SU-DHL-6 (cell line): ENCODE results near the gene C3orf33.

Experiments used
- H2AFZ ChIP-seq: fragments of 200-600 bp; sonication (generic); 2 replicates; pipeline ENCODE4 v1.6.1; 2014; ENCODE audit warnings: low read depth, mild to moderate bottlenecking, moderate library complexity, mixed read lengths, antibody characterized with exemption, low read length; ENCODE audit not compliant: severe bottlenecking
- H3F3A ChIP-seq: fragments of 200-600 bp; shearing (Covaris generic); 2 replicates; pipeline ENCODE4 v1.6.0; 2016; ENCODE audit warnings: antibody characterized with exemption, mild to moderate bottlenecking; ENCODE audit not compliant: insufficient read depth
- H3K27ac ChIP-seq: fragments of 200-600 bp; sonication (generic); 2 replicates; pipeline ENCODE4 v1.5.1; 2016; ENCODE audit warnings: low read depth, mild to moderate bottlenecking, low read length, moderate library complexity, mixed read lengths
- H3K27me3 ChIP-seq: fragments of 200-600 bp; sonication (generic), shearing (Covaris generic); 2 replicates; pipeline ENCODE4 v1.6.0; 2014; ENCODE audit warnings: mild to moderate bottlenecking, low read length
- H3K36me3 ChIP-seq: fragments of 200-600 bp; sonication (generic); 2 replicates; pipeline ENCODE4 v1.6.1; 2014; ENCODE audit warnings: mild to moderate bottlenecking, low read length, mixed read lengths
- H3K4me2 ChIP-seq: fragments of 300-600, 200-600 bp; shearing (Covaris generic), sonication (generic); 2 replicates; pipeline ENCODE4 v1.6.0; 2014; ENCODE audit warnings: low read length, low read depth, mild to moderate bottlenecking; ENCODE audit not compliant: poor library complexity, severe bottlenecking
- H3K4me3 ChIP-seq: fragments of 200-600 bp; sonication (generic); 2 replicates; pipeline ENCODE4 v1.5.1; 2014; ENCODE audit warnings: antibody characterized with exemption, low read length, mild to moderate bottlenecking, mixed read lengths; ENCODE audit not compliant: insufficient read depth, poor library complexity, severe bottlenecking
- H3K79me2 ChIP-seq: fragments of 200-600 bp; sonication (generic); 2 replicates; pipeline ENCODE4 v1.6.1; 2014; ENCODE audit warnings: mild to moderate bottlenecking, low read length, moderate library complexity; ENCODE audit not compliant: insufficient read depth
- H3K9ac ChIP-seq: fragments of 200-600 bp; sonication (generic); 2 replicates; pipeline ENCODE4 v1.7.0; 2014; ENCODE audit warnings: mild to moderate bottlenecking, low read length
- H3K9me2 ChIP-seq: fragments of 200-600 bp; sonication (generic); replicated peaks from 2 replicates; pipeline ENCODE4 v1.6.1; 2014; ENCODE audit warnings: low read length; ENCODE audit not compliant: insufficient read depth
- H3K9me3 ChIP-seq: fragments of 200-600 bp; sonication (generic); 2 replicates; pipeline ENCODE4 v1.6.1; 2014; ENCODE audit warnings: low read length, mixed read lengths; ENCODE audit not compliant: insufficient read depth
- H4K20me1 ChIP-seq: fragments of 200-600 bp; sonication (generic); 2 replicates; pipeline ENCODE4 v1.6.1; 2014; ENCODE audit warnings: low read depth, mild to moderate bottlenecking, antibody characterized with exemption, low read length, moderate library complexity, mixed read lengths
- EZH2phosphoT487 ChIP-seq: fragments of 200-600 bp; sonication (generic), shearing (Covaris generic); conservative IDR thresholded peaks from 2 replicates; pipeline ENCODE4 v1.6.1; 2018; ENCODE audit warnings: mild to moderate bottlenecking, antibody characterized with exemption, low read length, moderate library complexity, mixed read lengths
- TF ChIP-seq, protein P1 (sequence below): fragments of 200-600 bp; sonication (generic); IDR thresholded peaks from one replicate; pipeline ENCODE4 v1.5.1; 2017; ENCODE audit warnings: antibody characterized with exemption, mild to moderate bottlenecking, low read length, moderate library complexity; ENCODE audit not compliant: insufficient read depth, poor library complexity, severe bottlenecking

Gene C3orf33, protein sequence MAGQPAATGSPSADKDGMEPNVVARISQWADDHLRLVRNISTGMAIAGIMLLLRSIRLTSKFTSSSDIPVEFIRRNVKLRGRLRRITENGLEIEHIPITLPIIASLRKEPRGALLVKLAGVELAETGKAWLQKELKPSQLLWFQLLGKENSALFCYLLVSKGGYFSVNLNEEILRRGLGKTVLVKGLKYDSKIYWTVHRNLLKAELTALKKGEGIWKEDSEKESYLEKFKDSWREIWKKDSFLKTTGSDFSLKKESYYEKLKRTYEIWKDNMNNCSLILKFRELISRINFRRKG

DNA sequence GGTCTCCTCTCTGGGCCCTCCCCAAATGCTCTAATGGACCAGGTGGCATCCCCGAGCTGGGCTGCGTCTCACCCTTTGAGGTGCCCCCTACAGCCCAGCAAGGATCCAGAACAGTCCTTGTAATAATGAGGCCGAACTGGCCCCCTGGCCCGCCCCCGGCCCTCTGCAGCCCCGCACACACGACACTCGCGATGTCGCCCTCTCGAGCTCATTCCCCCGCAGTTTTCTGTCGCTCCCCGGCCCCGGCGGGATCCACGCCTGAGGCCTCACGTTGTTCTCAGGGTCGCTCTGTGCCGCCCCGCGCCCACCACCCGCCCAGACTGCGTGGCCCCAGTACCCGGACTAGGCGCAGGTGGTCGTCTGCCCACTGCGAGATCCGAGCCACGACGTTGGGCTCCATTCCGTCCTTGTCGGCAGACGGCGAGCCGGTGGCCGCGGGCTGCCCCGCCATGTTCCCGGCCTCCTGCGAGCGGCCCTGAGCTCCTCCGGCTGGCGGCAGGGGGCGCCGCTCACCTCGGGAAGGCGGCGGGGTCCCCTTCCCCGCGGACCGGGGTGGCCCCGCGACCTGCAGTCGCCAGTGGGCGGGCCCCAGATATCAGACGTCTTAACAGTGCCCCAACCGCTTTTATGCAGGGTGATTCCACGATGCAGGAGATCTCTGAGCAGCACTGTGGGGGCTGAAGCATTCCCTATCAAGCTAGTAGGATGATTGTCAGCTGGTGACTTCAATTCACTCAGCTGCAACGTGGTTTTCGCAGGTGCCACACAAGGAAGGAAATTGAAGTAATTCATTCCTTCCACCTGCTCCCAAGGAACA, at the start of gene C3orf33:
C3orf33 (minus strand) TSS at position 477 of the 817 bp plus-strand sequence; CDS start at position 451, 26 bp downstream.
- TF ChIP-seq, protein P1, sequence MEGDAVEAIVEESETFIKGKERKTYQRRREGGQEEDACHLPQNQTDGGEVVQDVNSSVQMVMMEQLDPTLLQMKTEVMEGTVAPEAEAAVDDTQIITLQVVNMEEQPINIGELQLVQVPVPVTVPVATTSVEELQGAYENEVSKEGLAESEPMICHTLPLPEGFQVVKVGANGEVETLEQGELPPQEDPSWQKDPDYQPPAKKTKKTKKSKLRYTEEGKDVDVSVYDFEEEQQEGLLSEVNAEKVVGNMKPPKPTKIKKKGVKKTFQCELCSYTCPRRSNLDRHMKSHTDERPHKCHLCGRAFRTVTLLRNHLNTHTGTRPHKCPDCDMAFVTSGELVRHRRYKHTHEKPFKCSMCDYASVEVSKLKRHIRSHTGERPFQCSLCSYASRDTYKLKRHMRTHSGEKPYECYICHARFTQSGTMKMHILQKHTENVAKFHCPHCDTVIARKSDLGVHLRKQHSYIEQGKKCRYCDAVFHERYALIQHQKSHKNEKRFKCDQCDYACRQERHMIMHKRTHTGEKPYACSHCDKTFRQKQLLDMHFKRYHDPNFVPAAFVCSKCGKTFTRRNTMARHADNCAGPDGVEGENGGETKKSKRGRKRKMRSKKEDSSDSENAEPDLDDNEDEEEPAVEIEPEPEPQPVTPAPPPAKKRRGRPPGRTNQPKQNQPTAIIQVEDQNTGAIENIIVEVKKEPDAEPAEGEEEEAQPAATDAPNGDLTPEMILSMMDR = peak; percentile 78
- TF ChIP-seq EZH2phosphoT487 = no peak
- no peaks in the 10 kb centered on the region for H3K79me2 ChIP-seq
- no peaks in the 10 kb centered on the region for H4K20me1 ChIP-seq
- H3K27me3 ChIP-seq = no peaks in the 10 kb centered on the region
- no peaks in the 10 kb centered on the region for H3F3A ChIP-seq
- H2AFZ ChIP-seq = peak within 1 kb of the TSS; percentile 97
- H3K9me3 ChIP-seq = no peaks in the 10 kb centered on the region
- H3K9me2 ChIP-seq = no peaks in the 10 kb centered on the region
- H3K4me2 ChIP-seq = peak within 1 kb of the TSS; percentile 67
- no peak within 1 kb of the TSS for H3K27ac ChIP-seq
- H3K4me3 ChIP-seq = peak within 1 kb of the TSS; percentile 48
- H3K36me3 ChIP-seq = no peaks in the 10 kb centered on the region
- H3K9ac ChIP-seq = peak within 1 kb of the TSS; percentile 60

DNA sequence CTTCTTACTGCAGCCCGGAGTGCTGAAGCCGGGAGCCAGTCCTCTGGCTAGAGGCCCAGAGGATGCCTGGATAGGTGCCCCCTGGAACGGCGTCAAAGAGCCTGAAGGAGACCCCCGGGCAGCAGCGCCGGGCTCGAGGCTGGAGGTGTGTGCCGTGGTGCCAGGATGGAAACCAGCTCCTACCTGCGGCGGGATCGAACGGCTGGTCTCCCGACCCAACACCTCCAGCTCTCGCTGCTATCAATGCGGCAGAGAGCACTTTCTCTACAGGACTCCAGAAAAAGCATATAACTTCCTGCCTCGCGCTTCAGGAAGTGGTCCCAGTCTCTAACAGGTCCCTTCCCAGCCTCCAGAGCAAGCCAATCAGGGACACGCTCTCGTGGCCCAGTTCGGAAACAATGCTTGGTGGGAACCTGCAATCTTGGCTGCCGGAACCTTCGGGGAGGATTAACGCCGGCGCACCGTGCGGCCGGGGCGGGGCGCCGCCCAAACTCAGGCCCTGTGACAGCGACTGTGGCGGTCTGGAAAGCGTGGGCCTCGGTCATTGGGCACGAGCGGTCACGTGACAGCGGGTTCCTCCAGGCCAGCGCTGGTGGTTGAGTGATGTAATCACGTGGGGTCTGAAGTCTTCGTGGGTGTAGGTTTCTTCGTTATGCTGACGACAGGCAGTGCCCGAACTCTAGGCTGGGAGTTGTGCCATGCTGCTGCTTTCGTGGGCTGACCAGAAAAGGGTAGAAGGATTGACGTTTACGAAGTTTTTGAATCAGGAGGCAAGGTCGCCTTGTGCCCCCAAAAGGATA, 48.3 kb upstream of the C3orf33 start, which contains the start of gene SLC33A1:
SLC33A1 (minus strand) TSS at position 287 of the 800 bp plus-strand sequence. CDS start 430 bp downstream, outside the sequence.
- Histone ChIP-seq H4K20me1 (no peaks in the 10 kb centered on the region), H3K9me2 (no peaks in the 10 kb centered on the region), H3K4me2 (peak within 1 kb of the TSS; percentile 87), H3K36me3 (no peaks in the 10 kb centered on the region), H3K79me2 (peaks cover 36% of the 10 kb centered on the region), H3K9me3 (no peaks in the 10 kb centered on the region), H3K9ac (peak within 1 kb of the TSS; percentile 81), H3K27ac (peak within 1 kb of the TSS; percentile 51), H3K27me3 (no peaks in the 10 kb centered on the region), H2AFZ (peak within 1 kb of the TSS; percentile 89), H3F3A (peaks cover 4% of the 10 kb centered on the region; the same call in 1 of the 2 replicates), H3K4me3 (peak within 1 kb of the TSS; percentile 81)
- no peak for TF ChIP-seq EZH2phosphoT487
- TF ChIP-seq, protein P1 = no peak

DNA sequence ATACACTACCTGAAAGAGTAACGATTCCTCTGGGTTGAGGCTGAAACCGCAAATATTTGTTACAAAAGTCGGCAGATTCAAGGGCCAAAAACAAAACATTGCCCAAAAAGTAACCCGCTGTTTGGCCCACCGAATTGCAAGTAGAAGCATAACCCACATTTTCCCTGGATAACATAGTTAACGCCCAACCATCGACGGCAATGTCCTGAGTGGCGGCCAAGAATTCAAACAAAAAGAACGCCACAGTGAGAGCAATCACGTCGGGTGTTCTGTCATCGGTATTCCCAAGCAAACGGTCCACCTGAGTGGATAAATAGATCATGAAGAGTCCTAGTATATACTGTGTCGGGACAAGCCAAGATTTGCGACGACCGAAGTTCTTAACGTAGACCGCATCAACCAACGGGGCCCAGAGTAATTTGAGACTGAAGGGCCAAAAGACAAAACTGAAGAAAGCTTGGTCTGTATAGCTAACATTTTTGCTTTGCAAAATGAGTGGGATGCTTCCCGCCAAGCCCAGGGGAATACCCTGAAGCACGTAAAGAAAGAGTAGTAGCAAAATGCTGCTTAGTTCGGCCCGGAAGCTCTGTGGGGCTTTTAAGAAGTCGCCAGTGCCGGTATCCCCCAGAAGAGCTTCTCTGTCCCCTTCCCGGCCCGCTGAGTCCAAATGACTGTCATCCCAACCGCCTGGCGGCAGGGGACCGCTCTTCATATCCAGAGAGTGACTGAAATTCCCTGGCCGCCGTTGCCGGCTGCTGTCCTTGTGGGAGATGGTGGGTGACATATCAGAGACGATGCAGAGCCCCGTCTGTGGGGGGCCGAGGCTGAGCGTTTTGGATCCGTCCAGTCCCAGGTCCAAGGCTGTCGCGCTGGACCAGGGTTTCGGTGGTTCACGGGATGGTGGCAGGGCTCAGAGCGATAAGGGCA, 47.4 kb upstream of the C3orf33 start:
- peak overlapping the region; percentile 87 for H3K4me2 ChIP-seq
- no peaks in the 10 kb centered on the region for H3K9me2 ChIP-seq
- no peaks in the 10 kb centered on the region for H3K36me3 ChIP-seq
- no peaks in the 10 kb centered on the region for H3K27me3 ChIP-seq
- H2AFZ ChIP-seq = peak overlapping the region; percentile 55
- peak overlapping the region; percentile 81 for H3K9ac ChIP-seq
- H3F3A ChIP-seq = peaks cover 4% of the 10 kb centered on the region; the same call in 1 of the 2 replicates
- H3K27ac ChIP-seq = peak overlapping the region; percentile 32; the same call in 1 of the 2 replicates
- peaks cover 44% of the 10 kb centered on the region for H3K79me2 ChIP-seq
- TF ChIP-seq EZH2phosphoT487 = no peak
- TF ChIP-seq, protein P1 = no peak
- no peaks in the 10 kb centered on the region for H3K9me3 ChIP-seq
- peak overlapping the region; percentile 81 for H3K4me3 ChIP-seq
- no peaks in the 10 kb centered on the region for H4K20me1 ChIP-seq
